HG03045 (cell line): ENCODE measurements around the gene PGP.
A peak's percentile ranks its signal among the peaks of the same experiment; 100 is the strongest.
"Not testable (repeated sequence)": the region's sequence is repeated elsewhere in the genome, so short reads cannot be mapped to it uniquely, and the experiment has no call there.

Source experiments
- ATAC-seq: cut with Tn5 transposase; IDR thresholded peaks from one replicate; pipeline ENCODE4 v1.9.1; 2021; ENCODE audit warnings: mild to moderate bottlenecking, moderate library complexity; ENCODE audit not compliant: unreplicated experiment

The PGP gene

GRCh38 chr16:2223221-2223941, 8.7 kb upstream of the PGP start, which contains the start of gene E4F1:
Gene E4F1 (plus strand): TSS chr16:2223591. CDS start chr16:2223614, 23 bp downstream.
- peak; percentile 92 for ATAC-seq

GRCh38 chr16:2216330-2216729, 1.7 kb upstream of the PGP start:
- ATAC-seq = no peak

- ATAC-seq = peak; percentile 9
These were observed 572 bp downstream of the PGP start for GRCh38 chr16:2213817-2214718.

- no peak for ATAC-seq
These were observed 2.0 kb downstream of the PGP start for GRCh38 chr16:2212362-2213324.

GRCh38 chr16:2211923-2212347, 2.7 kb downstream of the PGP start:
- ATAC-seq = no peak

GRCh38 chr16:2210386-2211365, 4.0 kb downstream of the PGP start, which contains the start of gene BRICD5:
Gene BRICD5 (minus strand): TSS chr16:2210863. CDS start chr16:2210833, 30 bp downstream.
- ATAC-seq = no peak

- no peak for ATAC-seq
These were observed 4.7 kb downstream of the PGP start for GRCh38 chr16:2210009-2210332.

GRCh38 chr16:2209258-2210008, 5.2 kb downstream of the PGP start:
- no peak for ATAC-seq

- no peak for ATAC-seq
These were observed 5.9 kb downstream of the PGP start for GRCh38 chr16:2208772-2209171.

GRCh38 chr16:2208308-2208707, 6.3 kb downstream of the PGP start:
- no peak for ATAC-seq

- ATAC-seq = no peak
These were observed 6.8 kb downstream of the PGP start for GRCh38 chr16:2207872-2208271.

GRCh38 chr16:2206780-2207433, 7.7 kb downstream of the PGP start:
- no peak for ATAC-seq

- no peak for ATAC-seq
These were observed 8.2 kb downstream of the PGP start for GRCh38 chr16:2206420-2206779.

- ATAC-seq = peak; percentile 3
These were observed 8.7 kb downstream of the PGP start for GRCh38 chr16:2205967-2206313.

GRCh38 chr16:2205104-2205966, 9.3 kb downstream of the PGP start, which contains the start of gene MLST8:
Gene MLST8 (plus strand): TSS chr16:2205454. CDS start chr16:2206086, 632 bp downstream.
- peak; percentile 62 for ATAC-seq

GRCh38 chr16:2204416-2205103, 10.1 kb downstream of the PGP start:
- ATAC-seq = no peak

GRCh38 chr16:2203119-2203688, 11.4 kb downstream of the PGP start:
- not testable (repeated sequence) for ATAC-seq
